Breast epithelium (tissue), 3 donors: ENCODE measurements around the gene PTPRN2.

ENCODE experiments used
- POLR2A ChIP-seq: fragments of 450-650 bp; IDR thresholded peaks from one replicate; pipeline ENCODE4 v1.6.1; 2016; ENCODE audit warnings: antibody characterized with exemption, mild to moderate bottlenecking, moderate library complexity
- TF ChIP-seq, protein P1 (sequence below), 3 donors: fragments of 450-650 bp; IDR thresholded peaks; one replicate each; pipeline ENCODE4 v1.5.1; 2016 to 2017; ENCODE audit warnings: antibody characterized with exemption in 3 of 3, mild to moderate bottlenecking in 3 of 3, moderate library complexity in 3 of 3

DNA sequence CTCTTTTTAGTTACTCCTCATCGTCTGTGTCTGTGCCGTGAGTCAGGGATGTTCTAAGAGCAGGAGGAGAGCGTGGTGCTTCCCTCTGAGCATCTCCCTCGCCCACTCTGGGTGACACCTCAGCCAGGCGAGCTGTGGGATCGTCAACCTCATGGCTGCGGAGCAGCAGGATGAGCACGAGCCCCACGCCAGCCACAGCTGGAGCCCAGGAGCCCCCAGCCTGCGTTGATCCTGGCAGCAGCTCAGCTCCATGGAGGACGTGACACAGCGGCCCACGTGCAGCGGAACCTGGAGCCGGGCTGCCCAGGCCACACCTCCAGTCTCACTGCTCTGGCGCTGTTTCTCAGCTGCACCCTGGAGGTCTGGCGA, 512.0 kb downstream of the PTPRN2 start:
- TF ChIP-seq, protein P1, sequence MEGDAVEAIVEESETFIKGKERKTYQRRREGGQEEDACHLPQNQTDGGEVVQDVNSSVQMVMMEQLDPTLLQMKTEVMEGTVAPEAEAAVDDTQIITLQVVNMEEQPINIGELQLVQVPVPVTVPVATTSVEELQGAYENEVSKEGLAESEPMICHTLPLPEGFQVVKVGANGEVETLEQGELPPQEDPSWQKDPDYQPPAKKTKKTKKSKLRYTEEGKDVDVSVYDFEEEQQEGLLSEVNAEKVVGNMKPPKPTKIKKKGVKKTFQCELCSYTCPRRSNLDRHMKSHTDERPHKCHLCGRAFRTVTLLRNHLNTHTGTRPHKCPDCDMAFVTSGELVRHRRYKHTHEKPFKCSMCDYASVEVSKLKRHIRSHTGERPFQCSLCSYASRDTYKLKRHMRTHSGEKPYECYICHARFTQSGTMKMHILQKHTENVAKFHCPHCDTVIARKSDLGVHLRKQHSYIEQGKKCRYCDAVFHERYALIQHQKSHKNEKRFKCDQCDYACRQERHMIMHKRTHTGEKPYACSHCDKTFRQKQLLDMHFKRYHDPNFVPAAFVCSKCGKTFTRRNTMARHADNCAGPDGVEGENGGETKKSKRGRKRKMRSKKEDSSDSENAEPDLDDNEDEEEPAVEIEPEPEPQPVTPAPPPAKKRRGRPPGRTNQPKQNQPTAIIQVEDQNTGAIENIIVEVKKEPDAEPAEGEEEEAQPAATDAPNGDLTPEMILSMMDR (IDR thresholded peaks at IDR 0.05), result no peak
- no peak for TF ChIP-seq POLR2A
